GM23248 (cell line): ENCODE data around the gene NOX1. TPM values are rescaled to one million over a fixed set of nuclear protein-coding genes. Genes with fewer than 3 reads are reported as not detected.

Experiments
- DNase-seq: peaks from one replicate; pipeline ENCODE4 v3.0.0-alpha.2; 2015
- H2AFZ ChIP-seq: fragments of 200-600 bp; sonication (generic); 2 replicates; pipeline ENCODE4 v1.6.1; 2016; ENCODE audit warnings: antibody characterized with exemption
- H3F3A ChIP-seq: fragments of 200-600 bp; sonication (generic); 2 replicates; pipeline ENCODE4 v1.6.1; 2016; ENCODE audit warnings: mild to moderate bottlenecking, antibody characterized with exemption, mixed run types; ENCODE audit not compliant: insufficient read depth
- H3K27ac ChIP-seq: fragments of 200-600 bp; sonication (generic); 2 replicates; pipeline ENCODE4 v1.5.1; 2016; ENCODE audit warnings: mild to moderate bottlenecking
- H3K27me3 ChIP-seq: fragments of 200-600 bp; sonication (generic); replicated peaks from 2 replicates; pipeline ENCODE4 v1.6.1; 2016; ENCODE audit warnings: mild to moderate bottlenecking; ENCODE audit not compliant: insufficient read depth
- H3K36me3 ChIP-seq: fragments of 200-600 bp; sonication (generic); 2 replicates; pipeline ENCODE4 v1.6.1; 2016; ENCODE audit warnings: low read depth, mild to moderate bottlenecking
- H3K4me1 ChIP-seq: fragments of 200-600 bp; sonication (generic); 2 replicates; pipeline ENCODE4 v1.6.1; 2016; ENCODE audit warnings: mild to moderate bottlenecking; ENCODE audit not compliant: insufficient read depth
- H3K4me2 ChIP-seq: fragments of 200-600 bp; sonication (generic); one replicate; pipeline ENCODE4 v1.6.1; 2016; ENCODE audit warnings: mild to moderate bottlenecking; ENCODE audit not compliant: unreplicated experiment
- H3K4me3 ChIP-seq: fragments of 200-600 bp; sonication (generic); 2 replicates; pipeline ENCODE4 v1.5.1; 2016; ENCODE audit warnings: mild to moderate bottlenecking
- H3K79me2 ChIP-seq: fragments of 200-600 bp; sonication (generic); 2 replicates; pipeline ENCODE4 v1.6.1; 2016; ENCODE audit warnings: mild to moderate bottlenecking; ENCODE audit not compliant: insufficient read depth
- H3K9ac ChIP-seq: fragments of 200-600 bp; sonication (generic); 2 replicates; pipeline ENCODE4 v1.6.1; 2016; ENCODE audit warnings: mild to moderate bottlenecking
- H3K9me2 ChIP-seq: fragments of 200-600 bp; sonication (generic); 2 replicates; pipeline ENCODE4 v1.6.1; 2016; ENCODE audit warnings: mixed run types, mild to moderate bottlenecking, moderate library complexity; ENCODE audit not compliant: insufficient read depth
- H3K9me3 ChIP-seq: fragments of 200-600 bp; sonication (generic); one replicate; pipeline ENCODE4 v1.6.1; 2017; ENCODE audit warnings: low read depth
- H4K20me1 ChIP-seq: fragments of 200-600 bp; sonication (generic); 2 replicates; pipeline ENCODE4 v1.6.0; 2016; ENCODE audit not compliant: insufficient read depth
- EZH2 ChIP-seq: fragments of 200-600 bp; sonication (generic); IDR thresholded peaks from 2 replicates; pipeline ENCODE4 v1.6.1; 2018; ENCODE audit warnings: antibody characterized with exemption, mild to moderate bottlenecking; ENCODE audit not compliant: insufficient read depth, poor library complexity, severe bottlenecking
- EZH2phosphoT487 ChIP-seq: fragments of 200-600 bp; sonication (generic); IDR thresholded peaks from 2 replicates; pipeline ENCODE4 v1.6.1; 2018; ENCODE audit warnings: antibody characterized with exemption, moderate library complexity, mild to moderate bottlenecking, low read depth; ENCODE audit not compliant: insufficient read depth
- WGBS, 2 experiments: methylation state at CpG; one replicate each; pipeline ENCODE4 v1.1.6; 2015 to 2017; ENCODE audit warnings: low lambda C conversion rate in 2 of 2, low coverage in 1 of 2; ENCODE audit errors: missing lambda C conversion rate in 2 of 2; 5-methylcytosine and 5-hydroxymethylcytosine counted together
- in situ Hi-C: fragments of 300-500 bp; cut with MboI; formaldehyde crosslinking; loops from 2 replicates; pipeline ENCODE4 v1.15.0; 2020
- polyA plus RNA-seq: library from polyadenylated mRNA; unstranded; fragments of >200 nt; fragmentation: Nextera tagmentation; extraction: Ambion mirVana; gene quantifications from 2 replicates; pipeline ENCODE4 v1.2.1, GENCODE V29; 2016
- total RNA-seq: library from RNA; depleted of rRNA; stranded (reverse); fragments of >200 nt; shearing (Covaris generic); gene quantifications from 2 replicates; pipeline ENCODE4 v1.2.3, GENCODE V29; 2014; rRNA removed

The NOX1 gene
- total RNA-seq (not detected in 2 replicates), polyA plus RNA-seq (0.16 and 0.18 TPM in 2 replicates)

DNA sequence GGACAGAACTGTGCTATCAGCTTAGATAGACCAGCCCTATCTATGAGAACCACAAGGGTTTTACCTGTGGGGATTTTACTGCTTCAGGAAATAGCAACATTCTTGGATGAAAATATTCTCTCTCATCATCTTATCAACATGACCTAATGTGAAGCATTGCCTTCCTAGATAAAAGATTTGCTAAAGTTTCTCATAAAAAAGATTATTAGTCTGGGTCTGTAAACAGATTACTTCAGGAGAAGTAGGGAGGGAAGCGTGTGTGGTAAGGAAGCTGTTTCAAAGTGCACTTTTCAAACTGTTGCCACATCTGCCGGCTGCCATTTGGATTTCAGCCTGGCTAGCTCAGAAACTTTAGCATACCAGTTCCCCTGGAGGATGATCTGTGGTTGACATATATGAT is at the start of gene NOX1:
Gene NOX1, minus strand, starts transcription at position 35 of the 400 bp plus-strand sequence. CDS start 220 bp downstream, outside the sequence.
- Histone ChIP-seq H3K27ac (no peak within 1 kb of the TSS), H3F3A (no peaks in the 10 kb centered on the region), H2AFZ (no peak within 1 kb of the TSS), H3K4me2 (no peak within 1 kb of the TSS), H3K36me3 (no peaks in the 10 kb centered on the region), H3K9me3 (no peaks in the 10 kb centered on the region), H3K4me1 (no peaks in the 10 kb centered on the region), H3K9me2 (no peaks in the 10 kb centered on the region), H4K20me1 (no peaks in the 10 kb centered on the region), H3K27me3 (no peaks in the 10 kb centered on the region), H3K4me3 (no peak within 1 kb of the TSS), H3K79me2 (no peaks in the 10 kb centered on the region), H3K9ac (no peak within 1 kb of the TSS)
- WGBS, 2 experiments: 44 to 50% methylated on average over 2 of the region's 2 CpGs
- DNase-seq: no peak
- in situ Hi-C loops: no loop called here
- TF ChIP-seq EZH2: no peak
- TF ChIP-seq EZH2phosphoT487: no peak

DNA sequence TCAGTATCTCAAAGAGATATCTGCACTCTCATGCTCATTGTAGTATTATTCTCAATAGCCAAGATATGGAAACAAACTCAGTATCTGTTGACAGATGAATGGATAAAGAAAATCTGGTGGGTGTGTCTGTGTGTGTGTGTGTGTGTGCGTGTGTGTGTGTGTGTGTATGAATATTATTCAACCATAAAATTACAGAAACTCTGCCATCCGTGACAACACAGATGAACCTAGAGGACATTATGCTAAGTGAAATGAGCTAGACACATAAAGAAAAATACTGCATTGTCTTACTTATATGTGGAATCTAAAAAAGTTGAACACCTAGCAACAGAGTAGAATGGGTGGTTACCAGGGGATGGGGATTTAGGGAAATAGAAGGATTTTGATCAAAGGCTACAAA is 41.4 kb upstream of the NOX1 start:
- Histone ChIP-seq H3K36me3 (no peaks in the 10 kb centered on the region), H3F3A (no peaks in the 10 kb centered on the region), H3K9me2 (no peaks in the 10 kb centered on the region), H2AFZ (no peak overlapping the region), H3K4me2 (no peak overlapping the region), H3K4me3 (no peak overlapping the region), H3K9ac (no peak overlapping the region), H3K9me3 (no peaks in the 10 kb centered on the region), H3K79me2 (no peaks in the 10 kb centered on the region), H3K27me3 (no peaks in the 10 kb centered on the region), H4K20me1 (no peaks in the 10 kb centered on the region), H3K4me1 (peaks cover 9% of the 10 kb centered on the region; the same call in 1 of the 2 replicates), H3K27ac (no peak overlapping the region)
- DNase-seq: no peak
- TF ChIP-seq EZH2 (no peak), EZH2phosphoT487 (no peak)
- in situ Hi-C loops: no loop called here
- 67 to 76% methylated on average over 2 of the region's 2 CpGs for WGBS, 2 experiments

DNA sequence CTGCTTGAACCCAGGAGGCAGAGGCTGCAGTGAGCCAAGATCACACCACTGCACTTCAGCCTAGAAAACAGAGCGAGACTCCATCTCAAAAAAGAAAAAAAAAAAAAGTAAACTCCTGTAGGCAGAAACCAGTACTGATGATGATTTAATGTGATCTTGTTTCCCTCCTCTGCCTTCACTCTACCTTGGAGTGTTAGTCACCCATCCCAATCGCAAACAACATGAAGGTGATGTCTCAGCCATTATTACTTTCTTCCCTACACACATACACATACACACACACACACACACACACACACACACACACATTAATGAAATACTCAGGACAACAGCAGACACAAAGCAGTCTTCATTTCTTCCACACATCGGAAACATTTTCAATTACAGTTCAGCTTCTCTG is 39.0 kb upstream of the NOX1 start:
- no peak overlapping the region for H3K9ac ChIP-seq
- H3K27me3 ChIP-seq: no peaks in the 10 kb centered on the region
- no peak overlapping the region for H2AFZ ChIP-seq
- no peaks in the 10 kb centered on the region for H3K36me3 ChIP-seq
- no peak for DNase-seq
- H3K4me3 ChIP-seq: no peak overlapping the region
- H3K9me3 ChIP-seq: no peaks in the 10 kb centered on the region
- no peaks in the 10 kb centered on the region for H3F3A ChIP-seq
- no peak overlapping the region for H3K27ac ChIP-seq
- TF ChIP-seq EZH2phosphoT487 (no peak), EZH2 (no peak)
- in situ Hi-C loops: no loop called here
- peaks cover 9% of the 10 kb centered on the region; the same call in 1 of the 2 replicates for H3K4me1 ChIP-seq
- H3K4me2 ChIP-seq: no peak overlapping the region
- no peaks in the 10 kb centered on the region for H3K9me2 ChIP-seq
- no peaks in the 10 kb centered on the region for H3K79me2 ChIP-seq
- 98 to 100% methylated on average over 2 to 3 of the region's 3 CpGs for WGBS, 2 experiments
- no peaks in the 10 kb centered on the region for H4K20me1 ChIP-seq

DNA sequence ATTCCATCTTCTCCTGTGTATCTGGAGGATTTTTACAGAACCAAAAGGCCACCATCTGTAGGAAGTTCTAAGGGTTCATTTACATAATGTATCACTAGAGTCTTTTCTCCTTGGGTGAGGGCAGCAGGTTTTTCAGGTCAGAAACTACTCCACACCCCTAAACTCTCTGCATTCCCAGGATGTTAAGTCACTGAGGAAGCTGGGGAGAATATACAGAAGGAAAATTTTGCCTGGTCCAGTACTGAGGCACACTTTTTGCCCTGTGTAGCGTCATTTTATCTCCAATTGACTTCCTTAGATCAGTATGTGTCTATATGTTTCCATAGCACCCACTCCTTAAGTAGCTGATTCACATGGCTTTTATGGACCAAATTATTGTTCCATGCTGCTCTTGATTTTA is 37.6 kb upstream of the NOX1 start:
- DNase-seq: peak; percentile 1
- whole genome bisulfite sequencing, 2 experiments: 100% methylated on average over 1 of the region's 1 CpG
- no peak overlapping the region for H3K27ac ChIP-seq
- H3K79me2 ChIP-seq: no peaks in the 10 kb centered on the region
- no peaks in the 10 kb centered on the region for H3K36me3 ChIP-seq
- H3K27me3 ChIP-seq: no peaks in the 10 kb centered on the region
- no peaks in the 10 kb centered on the region for H3K9me3 ChIP-seq
- H3K9me2 ChIP-seq: no peaks in the 10 kb centered on the region
- H3K9ac ChIP-seq: no peak overlapping the region
- peaks cover 9% of the 10 kb centered on the region; the same call in 1 of the 2 replicates for H3K4me1 ChIP-seq
- H2AFZ ChIP-seq: no peak overlapping the region
- no peak overlapping the region for H3K4me3 ChIP-seq
- in situ Hi-C loops: no loop called here
- no peaks in the 10 kb centered on the region for H3F3A ChIP-seq
- TF ChIP-seq EZH2phosphoT487: no peak
- TF ChIP-seq EZH2: no peak
- H3K4me2 ChIP-seq: no peak overlapping the region
- H4K20me1 ChIP-seq: no peaks in the 10 kb centered on the region

DNA sequence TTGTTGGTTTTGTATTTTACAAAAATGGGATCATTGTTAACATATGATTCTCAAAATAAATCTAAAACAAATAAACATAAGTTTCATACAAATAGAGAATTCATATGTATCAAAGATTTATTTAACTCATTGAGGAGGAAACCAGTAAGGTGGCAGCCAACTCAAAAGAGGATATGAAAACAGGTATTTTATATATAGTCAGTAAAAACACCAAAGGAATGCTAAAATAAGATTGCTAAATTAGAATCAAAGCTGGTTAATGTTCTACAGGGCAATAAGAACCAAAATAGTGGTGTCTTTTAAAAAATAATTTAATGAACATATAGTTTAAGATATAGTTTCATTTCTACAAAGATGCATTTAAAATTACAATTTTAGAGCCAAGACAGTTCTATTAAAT is 31.5 kb upstream of the NOX1 start:
- H3F3A ChIP-seq: no peaks in the 10 kb centered on the region
- no peak overlapping the region for H3K4me3 ChIP-seq
- in situ Hi-C loops: no loop called here
- TF ChIP-seq EZH2phosphoT487 (no peak), EZH2 (no peak)
- no peaks in the 10 kb centered on the region for H3K4me1 ChIP-seq
- no peaks in the 10 kb centered on the region for H3K79me2 ChIP-seq
- no peak overlapping the region for H3K4me2 ChIP-seq
- no peak overlapping the region for H2AFZ ChIP-seq
- H3K36me3 ChIP-seq: no peaks in the 10 kb centered on the region
- H3K27me3 ChIP-seq: no peaks in the 10 kb centered on the region
- H4K20me1 ChIP-seq: no peaks in the 10 kb centered on the region
- no peak overlapping the region for H3K9ac ChIP-seq
- no peaks in the 10 kb centered on the region for H3K9me3 ChIP-seq
- DNase-seq: no peak
- no peaks in the 10 kb centered on the region for H3K9me2 ChIP-seq
- H3K27ac ChIP-seq: no peak overlapping the region
